K562 (cell line): ENCODE data around the gene VEGFA. TPM values are rescaled to one million over a fixed set of nuclear protein-coding genes. Genes with fewer than 3 reads are reported as not detected.

Experiments used
- ARID2 ChIP-seq: fragments of 450-650 bp; IDR thresholded peaks from 2 replicates; pipeline ENCODE4 v1.6.1; 2017; ENCODE audit warnings: antibody characterized with exemption, mild to moderate bottlenecking
- ELF4 ChIP-seq: fragments of 450-650 bp; formaldehyde crosslinking; IDR thresholded peaks from 2 replicates; pipeline ENCODE4 v1.4.0; 2022; ENCODE audit warnings: missing genetic modification characterization
- KAT8 ChIP-seq: fragments of 450-650 bp; IDR thresholded peaks from 2 replicates; pipeline ENCODE4 v1.6.1; 2016; ENCODE audit warnings: low read depth, mild to moderate bottlenecking
- NFXL1 ChIP-seq: fragments of 450-650 bp; formaldehyde crosslinking; IDR thresholded peaks from 2 replicates; pipeline ENCODE4 v1.4.0; 2021; ENCODE audit warnings: mild to moderate bottlenecking
- NR2F6 ChIP-seq: fragments of 450-650 bp; formaldehyde crosslinking; IDR thresholded peaks from 2 replicates; pipeline ENCODE4 v1.4.0; 2020; ENCODE audit warnings: mild to moderate bottlenecking
- RB1 ChIP-seq: fragments of 450-650 bp; IDR thresholded peaks from 2 replicates; pipeline ENCODE4 v1.6.1; 2017; ENCODE audit warnings: low read depth, mild to moderate bottlenecking
- SOX6 ChIP-seq: fragments of 450-650 bp; IDR thresholded peaks from 2 replicates; pipeline ENCODE4 v1.6.1; 2014; ENCODE audit warnings: mild to moderate bottlenecking
- ZFPM2 ChIP-seq: fragments of 250-450 bp; sonication (Bioruptor Pico); IDR thresholded peaks from 2 replicates; pipeline ENCODE4 v1.5.1; 2022; ENCODE audit warnings: mild to moderate bottlenecking
- ZNF436 ChIP-seq: fragments of 250-450, 450-650 bp; sonication (Bioruptor Pico); formaldehyde crosslinking; IDR thresholded peaks from 2 replicates; pipeline ENCODE4 v1.7.0; 2020; ENCODE audit warnings: mild to moderate bottlenecking
- ZNF717 ChIP-seq: fragments of 250-450 bp; sonication (Bioruptor Pico); IDR thresholded peaks from 2 replicates; pipeline ENCODE4 v1.5.0; 2021
- ZNF830 ChIP-seq: fragments of 250-450 bp; sonication (Bioruptor Pico); IDR thresholded peaks from 2 replicates; pipeline ENCODE4 v1.5.0; 2021; ENCODE audit warnings: mild to moderate bottlenecking
- ZZZ3 ChIP-seq: fragments of 450-650 bp; IDR thresholded peaks from 2 replicates; pipeline ENCODE4 v1.6.1; 2016; ENCODE audit warnings: antibody characterized with exemption, mild to moderate bottlenecking, moderate library complexity
- polyA plus RNA-seq, 8 experiments: library from polyadenylated mRNA; depleted of rRNA in 4 of 8; stranded (reverse) in 5 of 8; unstranded in 3 of 8; fragments of >200 nt; fragmentation: Nextera tagmentation in 2 of 8; fragmentation: Illumina TruSeq in 1 of 8; extraction: Ambion mirVana in 2 of 8; extraction: Trizol in 1 of 8; gene quantifications; 2 replicates each; pipeline versions ENCODE4 v1.2.1 to v1.2.3, GENCODE V29; 2011 to 2014; ENCODE audit warnings: inconsistent platforms in 1 of 8, missing spikeins in 1 of 8
- total RNA-seq, 7 experiments: library from RNA; depleted of rRNA in 6 of 7; stranded (reverse); fragments of >200 nt in 6 of 7; fragmentation: Illumina TruSeq in 2 of 7; extraction: Trizol in 2 of 7; gene quantifications; 2 replicates each; pipeline versions ENCODE4 v1.2.1 to v1.2.3, GENCODE V29; 2011 to 2021; ENCODE audit warnings: low replicate concordance in 1 of 7
- TF ChIP-seq, protein P1 (sequence below): fragments of 250-450 bp; sonication (Bioruptor Pico); IDR thresholded peaks from 2 replicates; pipeline ENCODE4 v1.4.0; 2020
- TF ChIP-seq, protein P2 (sequence below): sonication (generic); formaldehyde crosslinking; IDR thresholded peaks from 2 replicates; pipeline ENCODE4 v1.8.0; 2023; ENCODE audit warnings: mild to moderate bottlenecking, missing genetic modification reagents
- TF ChIP-seq, protein P3 (sequence below), 2 experiments: fragments of 450-650 bp; formaldehyde crosslinking in 1 of 2; IDR thresholded peaks; 2 replicates each; pipeline versions ENCODE4 v1.4.0 to v1.6.1; 2014 to 2020; ENCODE audit warnings: mild to moderate bottlenecking in 2 of 2, borderline replicate concordance in 1 of 2, low read depth in 1 of 2
- TF ChIP-seq, protein P4 (sequence below): sonication (generic); formaldehyde crosslinking; IDR thresholded peaks from 2 replicates; pipeline ENCODE4 v1.8.0; 2022; ENCODE audit warnings: missing genetic modification reagents, mild to moderate bottlenecking, borderline replicate concordance

The VEGFA gene
- total and polyA plus RNA-seq, 9 of the 15 experiments (the other 6 are each of a cell fraction or from before 2014, with no cell fraction given): 14.0 to 271 (median 124) TPM

DNA sequence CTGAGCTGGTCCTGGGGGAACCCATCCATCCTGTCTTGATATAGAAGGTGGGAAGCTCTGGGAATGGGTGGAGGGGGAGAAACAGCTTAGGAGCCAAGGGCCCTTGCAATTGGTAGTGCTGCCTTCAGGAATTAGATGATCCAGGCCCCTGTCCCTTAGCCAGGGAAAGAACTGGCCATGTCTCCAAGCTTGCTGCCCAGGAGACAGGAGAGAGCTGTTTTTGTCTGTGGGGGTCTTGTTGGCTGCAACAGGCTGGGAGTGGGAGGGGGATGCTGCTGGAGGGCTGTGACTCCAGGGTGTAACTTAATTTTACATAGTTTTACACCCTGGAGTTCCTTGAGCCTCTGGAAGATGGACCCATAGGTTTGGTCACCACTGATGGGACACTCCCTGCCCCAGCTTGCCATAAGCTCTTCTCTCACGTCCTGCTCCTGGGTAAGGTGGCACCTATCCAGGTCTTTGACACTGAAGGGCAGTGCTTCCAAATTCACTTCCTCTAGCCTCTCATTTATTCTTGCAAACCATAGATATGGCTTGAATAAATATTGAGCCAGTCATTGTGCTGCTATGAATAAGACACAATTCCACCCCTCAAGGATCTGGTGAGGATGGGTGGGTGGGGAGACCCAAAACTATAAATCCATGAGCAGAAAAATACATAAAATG is 16.8 kb downstream of the VEGFA start (continued):
- TF ChIP-seq, protein P1, sequence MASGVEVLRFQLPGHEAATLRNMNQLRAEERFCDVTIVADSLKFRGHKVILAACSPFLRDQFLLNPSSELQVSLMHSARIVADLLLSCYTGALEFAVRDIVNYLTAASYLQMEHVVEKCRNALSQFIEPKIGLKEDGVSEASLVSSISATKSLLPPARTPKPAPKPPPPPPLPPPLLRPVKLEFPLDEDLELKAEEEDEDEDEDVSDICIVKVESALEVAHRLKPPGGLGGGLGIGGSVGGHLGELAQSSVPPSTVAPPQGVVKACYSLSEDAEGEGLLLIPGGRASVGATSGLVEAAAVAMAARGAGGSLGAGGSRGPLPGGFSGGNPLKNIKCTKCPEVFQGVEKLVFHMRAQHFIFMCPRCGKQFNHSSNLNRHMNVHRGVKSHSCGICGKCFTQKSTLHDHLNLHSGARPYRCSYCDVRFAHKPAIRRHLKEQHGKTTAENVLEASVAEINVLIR (CRISPR knock-in tag): no peak
- TF ChIP-seq RB1 (no peak), KAT8 (no peak), ZZZ3 (no peak), ZNF830 (0 out of 2 replicates have a peak, but pooled peaks have one; percentile 81), NR2F6 (CRISPR knock-in tag) (no peak), SOX6 (no peak), ZNF717 (peak; percentile 72; the same call in 1 of the 2 replicates), ELF4 (CRISPR knock-in tag) (peak; percentile 89), ARID2 (no peak), NFXL1 (CRISPR knock-in tag) (no peak), ZFPM2 (CRISPR knock-in tag) (0 out of 2 replicates have a peak, but pooled peaks have one; percentile 55), ZNF436 (CRISPR knock-in tag) (peak; percentile 44; the same call in 1 of the 2 replicates)
- TF ChIP-seq, protein P2, sequence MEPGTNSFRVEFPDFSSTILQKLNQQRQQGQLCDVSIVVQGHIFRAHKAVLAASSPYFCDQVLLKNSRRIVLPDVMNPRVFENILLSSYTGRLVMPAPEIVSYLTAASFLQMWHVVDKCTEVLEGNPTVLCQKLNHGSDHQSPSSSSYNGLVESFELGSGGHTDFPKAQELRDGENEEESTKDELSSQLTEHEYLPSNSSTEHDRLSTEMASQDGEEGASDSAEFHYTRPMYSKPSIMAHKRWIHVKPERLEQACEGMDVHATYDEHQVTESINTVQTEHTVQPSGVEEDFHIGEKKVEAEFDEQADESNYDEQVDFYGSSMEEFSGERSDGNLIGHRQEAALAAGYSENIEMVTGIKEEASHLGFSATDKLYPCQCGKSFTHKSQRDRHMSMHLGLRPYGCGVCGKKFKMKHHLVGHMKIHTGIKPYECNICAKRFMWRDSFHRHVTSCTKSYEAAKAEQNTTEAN: no peak
- TF ChIP-seq, protein P3, sequence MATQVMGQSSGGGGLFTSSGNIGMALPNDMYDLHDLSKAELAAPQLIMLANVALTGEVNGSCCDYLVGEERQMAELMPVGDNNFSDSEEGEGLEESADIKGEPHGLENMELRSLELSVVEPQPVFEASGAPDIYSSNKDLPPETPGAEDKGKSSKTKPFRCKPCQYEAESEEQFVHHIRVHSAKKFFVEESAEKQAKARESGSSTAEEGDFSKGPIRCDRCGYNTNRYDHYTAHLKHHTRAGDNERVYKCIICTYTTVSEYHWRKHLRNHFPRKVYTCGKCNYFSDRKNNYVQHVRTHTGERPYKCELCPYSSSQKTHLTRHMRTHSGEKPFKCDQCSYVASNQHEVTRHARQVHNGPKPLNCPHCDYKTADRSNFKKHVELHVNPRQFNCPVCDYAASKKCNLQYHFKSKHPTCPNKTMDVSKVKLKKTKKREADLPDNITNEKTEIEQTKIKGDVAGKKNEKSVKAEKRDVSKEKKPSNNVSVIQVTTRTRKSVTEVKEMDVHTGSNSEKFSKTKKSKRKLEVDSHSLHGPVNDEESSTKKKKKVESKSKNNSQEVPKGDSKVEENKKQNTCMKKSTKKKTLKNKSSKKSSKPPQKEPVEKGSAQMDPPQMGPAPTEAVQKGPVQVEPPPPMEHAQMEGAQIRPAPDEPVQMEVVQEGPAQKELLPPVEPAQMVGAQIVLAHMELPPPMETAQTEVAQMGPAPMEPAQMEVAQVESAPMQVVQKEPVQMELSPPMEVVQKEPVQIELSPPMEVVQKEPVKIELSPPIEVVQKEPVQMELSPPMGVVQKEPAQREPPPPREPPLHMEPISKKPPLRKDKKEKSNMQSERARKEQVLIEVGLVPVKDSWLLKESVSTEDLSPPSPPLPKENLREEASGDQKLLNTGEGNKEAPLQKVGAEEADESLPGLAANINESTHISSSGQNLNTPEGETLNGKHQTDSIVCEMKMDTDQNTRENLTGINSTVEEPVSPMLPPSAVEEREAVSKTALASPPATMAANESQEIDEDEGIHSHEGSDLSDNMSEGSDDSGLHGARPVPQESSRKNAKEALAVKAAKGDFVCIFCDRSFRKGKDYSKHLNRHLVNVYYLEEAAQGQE (IDR thresholded peaks at IDR 0.05; ENCODE audit: borderline replicate concordance): no peak
- TF ChIP-seq, protein P3 (CRISPR knock-in tag; IDR thresholded peaks at IDR 0.05; ENCODE audit: low read depth): peak; percentile 77
- TF ChIP-seq, protein P4, sequence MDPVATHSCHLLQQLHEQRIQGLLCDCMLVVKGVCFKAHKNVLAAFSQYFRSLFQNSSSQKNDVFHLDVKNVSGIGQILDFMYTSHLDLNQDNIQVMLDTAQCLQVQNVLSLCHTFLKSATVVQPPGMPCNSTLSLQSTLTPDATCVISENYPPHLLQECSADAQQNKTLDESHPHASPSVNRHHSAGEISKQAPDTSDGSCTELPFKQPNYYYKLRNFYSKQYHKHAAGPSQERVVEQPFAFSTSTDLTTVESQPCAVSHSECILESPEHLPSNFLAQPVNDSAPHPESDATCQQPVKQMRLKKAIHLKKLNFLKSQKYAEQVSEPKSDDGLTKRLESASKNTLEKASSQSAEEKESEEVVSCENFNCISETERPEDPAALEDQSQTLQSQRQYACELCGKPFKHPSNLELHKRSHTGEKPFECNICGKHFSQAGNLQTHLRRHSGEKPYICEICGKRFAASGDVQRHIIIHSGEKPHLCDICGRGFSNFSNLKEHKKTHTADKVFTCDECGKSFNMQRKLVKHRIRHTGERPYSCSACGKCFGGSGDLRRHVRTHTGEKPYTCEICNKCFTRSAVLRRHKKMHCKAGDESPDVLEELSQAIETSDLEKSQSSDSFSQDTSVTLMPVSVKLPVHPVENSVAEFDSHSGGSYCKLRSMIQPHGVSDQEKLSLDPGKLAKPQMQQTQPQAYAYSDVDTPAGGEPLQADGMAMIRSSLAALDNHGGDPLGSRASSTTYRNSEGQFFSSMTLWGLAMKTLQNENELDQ: no peak
